H54 (cell line): Measurements from ENCODE around the gene LIX1L.

Source experiments
- DNase-seq: peaks from one replicate; pipeline ENCODE4 v3.0.0; 2011; ENCODE audit warnings: low spot score, mixed read lengths; ENCODE audit not compliant: insufficient read length
- FAIRE-seq: peaks from 3 replicates; lab custom pipeline; 2011; peaks lifted over from hg19 to GRCh38; lab: Jason Lieb, UNC
- POLR2A ChIP-seq: IDR thresholded peaks from 2 replicates; pipeline ENCODE4 v1.6.1; 2011; ENCODE audit warnings: low read depth, mild to moderate bottlenecking, low read length

The LIX1L gene

DNA sequence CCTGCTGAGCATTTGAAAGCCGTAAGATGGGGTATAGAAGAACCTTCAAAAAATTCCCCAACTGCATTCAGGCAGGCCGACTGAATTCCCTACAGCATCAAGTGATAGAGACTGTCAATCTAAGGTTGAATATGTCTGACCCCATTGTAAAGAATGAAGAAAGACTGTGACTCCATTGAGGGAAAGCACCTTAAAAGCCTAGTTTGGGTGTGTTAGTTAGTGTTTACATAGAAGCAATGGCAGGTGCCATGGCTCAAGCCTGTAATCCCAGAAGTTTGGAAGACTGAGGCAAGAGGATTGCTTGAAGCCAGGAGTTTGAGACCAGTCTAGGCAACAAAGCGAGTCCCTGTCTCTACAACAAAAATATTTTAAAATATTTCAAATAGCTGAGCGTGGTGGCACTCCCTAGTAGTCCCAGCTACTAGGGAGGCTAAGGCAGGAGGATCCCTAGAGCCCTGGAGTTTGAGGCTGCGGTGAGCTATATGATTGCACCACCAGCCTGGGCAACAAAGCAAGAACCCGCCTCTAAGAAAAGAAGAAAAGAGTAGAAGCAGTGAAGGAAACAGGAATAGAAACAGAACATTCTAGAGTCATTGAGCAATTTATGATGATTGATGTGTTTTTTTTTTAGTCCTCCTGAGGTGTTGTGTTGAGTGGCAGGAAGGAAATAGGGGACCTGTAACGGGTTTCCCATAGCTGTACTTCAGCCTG is 22.1 kb upstream of the LIX1L start:
- no peak for DNase-seq

DNA sequence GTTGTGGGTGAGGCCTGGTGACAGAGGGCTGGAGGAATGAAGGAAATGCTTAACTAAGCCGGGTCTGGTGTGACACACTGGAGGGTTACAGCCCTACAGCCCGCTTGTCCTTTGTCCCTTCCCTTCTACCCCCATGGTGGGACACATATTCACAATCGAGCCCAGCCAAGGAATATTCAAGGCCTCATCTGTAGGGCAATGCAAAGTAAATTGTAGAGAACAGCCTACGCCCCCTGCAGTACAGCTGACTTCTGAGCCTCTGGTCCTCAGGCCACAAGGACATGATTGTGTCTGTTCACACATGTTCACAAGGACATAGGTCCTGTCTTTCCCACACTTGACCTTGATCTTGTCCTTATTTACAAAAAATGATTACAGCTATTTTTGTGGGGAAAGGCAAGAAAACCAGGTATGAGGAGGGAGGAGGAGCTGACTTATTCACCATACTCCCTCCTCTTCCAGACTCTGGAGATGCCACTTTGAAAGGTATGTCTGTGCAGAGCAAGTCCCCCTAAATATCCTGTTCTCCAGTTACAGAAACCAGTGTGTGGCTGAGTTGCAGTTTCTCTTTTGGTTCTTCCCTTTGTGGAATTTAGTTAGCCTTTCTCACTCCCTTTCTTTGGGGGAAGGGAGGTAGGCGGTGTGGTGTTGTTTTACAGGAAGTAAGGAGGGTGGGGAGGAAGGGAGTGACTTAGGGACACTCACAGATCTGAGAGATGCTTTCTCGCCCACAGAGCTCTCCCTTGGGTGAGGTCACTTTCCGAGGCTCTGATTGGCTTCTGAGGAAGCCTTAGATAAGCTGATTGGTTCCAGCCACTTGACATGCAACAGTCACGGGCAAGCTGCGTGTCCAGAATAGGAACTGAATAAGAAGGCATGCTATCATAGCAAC is 21.3 kb upstream of the LIX1L start:
- DNase-seq: peak; percentile 86
- FAIRE-seq: peak; percentile 74
- TF ChIP-seq POLR2A: peak; percentile 16; the same call in 1 of the 2 replicates

More for the DNA sequence above, 22.1 kb upstream of the LIX1L start:
- no peak for TF ChIP-seq POLR2A
- no peak for FAIRE-seq

- no peak for TF ChIP-seq POLR2A
- no peak for DNase-seq
- FAIRE-seq: no peak
Measured at GRCh38 chr1:145978471-145978853, 20.6 kb upstream of the LIX1L start.

GRCh38 chr1:145977486-145978470 is 20.0 kb upstream of the LIX1L start:
- peak; percentile 78 for FAIRE-seq

DNA sequence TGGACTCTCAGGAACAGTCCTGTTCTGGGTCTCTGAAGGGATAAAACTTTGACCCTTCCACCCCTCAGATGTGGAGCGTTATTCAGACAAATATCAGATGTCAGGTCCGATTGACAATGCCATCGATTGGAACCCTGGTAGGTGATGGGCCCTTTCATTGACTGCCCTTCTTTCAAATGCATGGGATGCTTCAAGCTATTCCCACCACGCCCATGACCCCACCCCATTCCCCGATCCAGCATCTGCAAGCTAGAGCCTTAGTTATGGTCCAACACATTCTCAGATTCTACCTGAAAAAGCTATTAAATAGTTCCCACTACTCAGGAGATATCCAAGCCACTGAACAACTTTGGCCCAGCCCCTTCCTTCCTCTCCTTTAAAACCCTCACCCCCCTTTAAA is 19.2 kb upstream of the LIX1L start:
- no peak for DNase-seq
- TF ChIP-seq POLR2A: no peak
- FAIRE-seq: no peak

More at GRCh38 chr1:145977486-145978470, 20.0 kb upstream of the LIX1L start:
- TF ChIP-seq POLR2A: no peak
- no peak for DNase-seq

- no peak for TF ChIP-seq POLR2A
- DNase-seq: no peak
Measured at GRCh38 chr1:145975216-145975615, 17.4 kb upstream of the LIX1L start.

GRCh38 chr1:145974721-145975120 is 16.9 kb upstream of the LIX1L start:
- FAIRE-seq: no peak
- TF ChIP-seq POLR2A: no peak
- DNase-seq: no peak

More at GRCh38 chr1:145975216-145975615, 17.4 kb upstream of the LIX1L start:
- FAIRE-seq: no peak

DNA sequence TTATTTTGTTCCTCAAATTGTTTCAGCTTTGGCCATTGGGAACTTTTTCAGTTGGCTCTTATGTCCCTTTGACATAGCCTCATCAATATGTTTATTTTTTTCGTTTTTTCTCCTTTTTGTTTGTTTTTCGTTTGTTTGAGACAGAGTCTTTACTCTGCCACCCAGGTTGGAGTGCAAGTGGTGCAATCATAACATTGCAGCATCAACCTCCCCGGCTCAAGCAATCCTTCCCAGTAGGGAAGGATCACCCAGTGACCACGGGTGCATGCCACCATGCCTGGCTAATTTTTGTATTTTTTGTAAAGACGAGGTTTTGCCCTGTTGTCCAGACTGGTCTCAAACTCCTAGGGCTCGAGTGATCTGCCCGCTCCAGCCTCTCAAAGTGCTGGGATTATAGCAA is 14.8 kb upstream of the LIX1L start:
- no peak for DNase-seq
- no peak for FAIRE-seq
- TF ChIP-seq POLR2A: no peak

DNA sequence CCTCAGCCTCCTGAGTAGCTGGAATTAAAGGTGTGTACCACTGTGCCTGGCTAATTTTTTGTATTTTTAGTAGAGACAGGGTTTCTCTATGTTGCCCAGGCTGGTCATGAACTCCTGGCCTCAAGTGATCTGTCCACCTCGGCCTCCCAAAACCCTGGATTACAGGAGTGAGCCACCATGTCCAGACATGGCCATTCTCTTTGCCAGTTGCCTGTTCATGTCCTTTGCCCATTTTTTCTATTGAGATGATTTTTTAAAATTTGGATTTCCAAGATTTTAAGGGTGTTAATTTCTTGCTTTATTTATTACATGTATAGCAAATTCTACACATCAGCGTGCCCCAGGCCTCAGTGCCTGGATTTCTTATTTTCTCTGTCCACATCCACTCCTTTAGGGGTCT is 9.5 kb upstream of the LIX1L start:
- FAIRE-seq (no peak), DNase-seq (no peak)
- TF ChIP-seq POLR2A: no peak

GRCh38 chr1:145965119-145965744 is 7.4 kb upstream of the LIX1L start:
- no peak for FAIRE-seq
- TF ChIP-seq POLR2A: no peak
- DNase-seq: no peak

GRCh38 chr1:145964328-145965118 is 6.7 kb upstream of the LIX1L start, which contains the start of the genes ANKRD34A and POLR3GL:
TSS of gene ANKRD34A (minus strand) at chr1:145964575. CDS start at chr1:145961759, 2,816 bp downstream.
TSS of gene POLR3GL (plus strand) at chr1:145964690. CDS start at chr1:145974866, 10,176 bp downstream.
- DNase-seq (peak; percentile 83), FAIRE-seq (no peak)
- peak; percentile 73 for TF ChIP-seq POLR2A
